ENCODE measurements around the gene HAPLN2. TPM values are rescaled to one million over a fixed set of nuclear protein-coding genes. Genes with fewer than 3 reads are reported as not detected.

Gene HAPLN2
- total and polyA plus RNA-seq, 2 experiments from 2014 or later, result not detected

GRCh38 chr1:156648951-156649350, 29.7 kb downstream of the HAPLN2 start:
- no peaks in the 10 kb centered on the region for H3K4me1 ChIP-seq (ENCODE audit: insufficient read depth)
- no peaks in the 10 kb centered on the region for H3K9me2 ChIP-seq (replicated peaks; ENCODE audit: insufficient read depth)
- H2AFZ ChIP-seq, result no peak overlapping the region
- H3K4me2 ChIP-seq, result no peak overlapping the region
- 14% methylated on average over 2 of the region's 2 CpGs for WGBS (ENCODE audit: low lambda C conversion rate, missing lambda C conversion rate)
- peaks cover 64% of the 10 kb centered on the region for H3K27me3 ChIP-seq
- no peak for DNase-seq (ENCODE audit: low spot score)
- no peaks in the 10 kb centered on the region for H3K36me3 ChIP-seq (replicated peaks; ENCODE audit: insufficient read depth, low read depth)
- TF ChIP-seq, protein P1, sequence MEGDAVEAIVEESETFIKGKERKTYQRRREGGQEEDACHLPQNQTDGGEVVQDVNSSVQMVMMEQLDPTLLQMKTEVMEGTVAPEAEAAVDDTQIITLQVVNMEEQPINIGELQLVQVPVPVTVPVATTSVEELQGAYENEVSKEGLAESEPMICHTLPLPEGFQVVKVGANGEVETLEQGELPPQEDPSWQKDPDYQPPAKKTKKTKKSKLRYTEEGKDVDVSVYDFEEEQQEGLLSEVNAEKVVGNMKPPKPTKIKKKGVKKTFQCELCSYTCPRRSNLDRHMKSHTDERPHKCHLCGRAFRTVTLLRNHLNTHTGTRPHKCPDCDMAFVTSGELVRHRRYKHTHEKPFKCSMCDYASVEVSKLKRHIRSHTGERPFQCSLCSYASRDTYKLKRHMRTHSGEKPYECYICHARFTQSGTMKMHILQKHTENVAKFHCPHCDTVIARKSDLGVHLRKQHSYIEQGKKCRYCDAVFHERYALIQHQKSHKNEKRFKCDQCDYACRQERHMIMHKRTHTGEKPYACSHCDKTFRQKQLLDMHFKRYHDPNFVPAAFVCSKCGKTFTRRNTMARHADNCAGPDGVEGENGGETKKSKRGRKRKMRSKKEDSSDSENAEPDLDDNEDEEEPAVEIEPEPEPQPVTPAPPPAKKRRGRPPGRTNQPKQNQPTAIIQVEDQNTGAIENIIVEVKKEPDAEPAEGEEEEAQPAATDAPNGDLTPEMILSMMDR (IDR thresholded peaks at IDR 0.05; ENCODE audit: poor library complexity), result no peak
- no peak for TF ChIP-seq EZH2phosphoT487 (IDR thresholded peaks at IDR 0.05; ENCODE audit: low read depth, severe bottlenecking, unreplicated experiment)
- no peak for TF ChIP-seq EZH2 (IDR thresholded peaks at IDR 0.05; ENCODE audit: borderline replicate concordance)
- no peaks in the 10 kb centered on the region for H3K9me3 ChIP-seq (ENCODE audit: low read depth)
- H4K20me1 ChIP-seq (ENCODE audit: insufficient read depth, poor library complexity, severe bottlenecking), result no peaks in the 10 kb centered on the region
- no peak overlapping the region for H3K27ac ChIP-seq
- H3K79me2 ChIP-seq, result no peaks in the 10 kb centered on the region
- H3K4me3 ChIP-seq, result no peak overlapping the region

DNA sequence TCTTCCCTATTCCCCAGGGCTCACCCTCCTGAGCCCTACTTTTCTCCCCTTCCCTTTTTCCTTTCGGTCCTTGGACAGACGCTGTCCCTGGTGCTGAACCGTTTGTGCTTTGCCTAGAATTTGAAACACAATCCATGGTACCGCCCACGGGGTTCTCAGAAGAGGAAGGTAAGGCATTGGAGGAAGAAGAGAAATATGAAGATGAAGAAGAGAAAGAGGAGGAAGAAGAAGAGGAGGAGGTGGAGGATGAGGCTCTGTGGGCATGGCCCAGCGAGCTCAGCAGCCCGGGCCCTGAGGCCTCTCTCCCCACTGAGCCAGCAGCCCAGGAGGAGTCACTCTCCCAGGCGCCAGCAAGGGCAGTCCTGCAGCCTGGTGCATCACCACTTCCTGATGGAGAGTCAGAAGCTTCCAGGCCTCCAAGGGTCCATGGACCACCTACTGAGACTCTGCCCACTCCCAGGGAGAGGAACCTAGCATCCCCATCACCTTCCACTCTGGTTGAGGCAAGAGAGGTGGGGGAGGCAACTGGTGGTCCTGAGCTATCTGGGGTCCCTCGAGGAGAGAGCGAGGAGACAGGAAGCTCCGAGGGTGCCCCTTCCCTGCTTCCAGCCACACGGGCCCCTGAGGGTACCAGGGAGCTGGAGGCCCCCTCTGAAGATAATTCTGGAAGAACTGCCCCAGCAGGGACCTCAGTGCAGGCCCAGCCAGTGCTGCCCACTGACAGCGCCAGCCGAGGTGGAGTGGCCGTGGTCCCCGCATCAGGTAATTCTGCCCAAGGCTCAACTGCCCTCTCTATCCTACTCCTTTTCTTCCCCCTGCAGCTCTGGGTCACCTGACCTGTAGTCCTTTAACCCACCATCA, 33.1 kb downstream of the HAPLN2 start:
- H3K9me3 ChIP-seq (ENCODE audit: low read depth), result no peaks in the 10 kb centered on the region
- no peak overlapping the region for H3K4me2 ChIP-seq
- peaks cover 10% of the 10 kb centered on the region for H3K4me1 ChIP-seq (ENCODE audit: insufficient read depth)
- TF ChIP-seq EZH2 (IDR thresholded peaks at IDR 0.05; ENCODE audit: borderline replicate concordance) (no peak), EZH2phosphoT487 (IDR thresholded peaks at IDR 0.05; ENCODE audit: low read depth, severe bottlenecking, unreplicated experiment) (no peak)
- TF ChIP-seq, protein P1 (IDR thresholded peaks at IDR 0.05; ENCODE audit: poor library complexity), result no peak
- no peaks in the 10 kb centered on the region for H4K20me1 ChIP-seq (ENCODE audit: insufficient read depth, poor library complexity, severe bottlenecking)
- no peak overlapping the region for H3K27ac ChIP-seq
- no peak overlapping the region for H2AFZ ChIP-seq
- no peaks in the 10 kb centered on the region for H3K36me3 ChIP-seq (replicated peaks; ENCODE audit: insufficient read depth, low read depth)
- peak; percentile 76 for DNase-seq (ENCODE audit: low spot score)
- H3K9me2 ChIP-seq (replicated peaks; ENCODE audit: insufficient read depth), result no peaks in the 10 kb centered on the region
- peaks cover 66% of the 10 kb centered on the region for H3K27me3 ChIP-seq
- H3K79me2 ChIP-seq, result no peaks in the 10 kb centered on the region
- 55% methylated on average over 16 of the region's 16 CpGs for WGBS (ENCODE audit: low lambda C conversion rate, missing lambda C conversion rate)
- H3K4me3 ChIP-seq, result no peak overlapping the region

GRCh38 chr1:156652992-156653355, 33.8 kb downstream of the HAPLN2 start:
- no peak overlapping the region for H3K27ac ChIP-seq
- no peaks in the 10 kb centered on the region for H3K9me2 ChIP-seq (replicated peaks; ENCODE audit: insufficient read depth)
- H3K9me3 ChIP-seq (ENCODE audit: low read depth), result no peaks in the 10 kb centered on the region
- no peak for DNase-seq (ENCODE audit: low spot score)
- 85% methylated on average over 9 of the region's 9 CpGs for WGBS (ENCODE audit: low lambda C conversion rate, missing lambda C conversion rate)
- H3K36me3 ChIP-seq (replicated peaks; ENCODE audit: insufficient read depth, low read depth), result no peaks in the 10 kb centered on the region
- TF ChIP-seq EZH2phosphoT487 (IDR thresholded peaks at IDR 0.05; ENCODE audit: low read depth, severe bottlenecking, unreplicated experiment) (no peak), EZH2 (IDR thresholded peaks at IDR 0.05; ENCODE audit: borderline replicate concordance) (no peak)
- TF ChIP-seq, protein P1 (IDR thresholded peaks at IDR 0.05; ENCODE audit: poor library complexity), result no peak
- no peak overlapping the region for H2AFZ ChIP-seq
- H3K27me3 ChIP-seq, result peaks cover 60% of the 10 kb centered on the region
- no peak overlapping the region for H3K4me2 ChIP-seq
- no peak overlapping the region for H3K4me3 ChIP-seq
- H4K20me1 ChIP-seq (ENCODE audit: insufficient read depth, poor library complexity, severe bottlenecking), result no peaks in the 10 kb centered on the region
- no peaks in the 10 kb centered on the region for H3K79me2 ChIP-seq
- peaks cover 14% of the 10 kb centered on the region for H3K4me1 ChIP-seq (ENCODE audit: insufficient read depth)

Data from hepatocyte (in vitro differentiated cells).